Sigmoid colon (tissue), 3 donors: ENCODE measurements around the gene QKI.
A peak's percentile ranks its signal among the peaks of the same experiment; 100 is the strongest.

ENCODE experiments used
- POLR2A ChIP-seq, 2 donors: fragments of 450-650 bp; IDR thresholded peaks; one replicate each; pipeline ENCODE4 v1.6.1; 2016; ENCODE audit warnings: antibody characterized with exemption in 2 of 2, mild to moderate bottlenecking in 2 of 2, moderate library complexity in 2 of 2
- TF ChIP-seq, protein P1 (sequence below), 4 experiments: fragments of 450-650 bp in 3 of 4; fragments of 200-600 bp in 1 of 4; IDR thresholded peaks; one replicate each; pipeline ENCODE4 v1.5.1; 2016 to 2019; ENCODE audit warnings: antibody characterized with exemption in 4 of 4, mild to moderate bottlenecking in 3 of 4, moderate library complexity in 2 of 4

DNA sequence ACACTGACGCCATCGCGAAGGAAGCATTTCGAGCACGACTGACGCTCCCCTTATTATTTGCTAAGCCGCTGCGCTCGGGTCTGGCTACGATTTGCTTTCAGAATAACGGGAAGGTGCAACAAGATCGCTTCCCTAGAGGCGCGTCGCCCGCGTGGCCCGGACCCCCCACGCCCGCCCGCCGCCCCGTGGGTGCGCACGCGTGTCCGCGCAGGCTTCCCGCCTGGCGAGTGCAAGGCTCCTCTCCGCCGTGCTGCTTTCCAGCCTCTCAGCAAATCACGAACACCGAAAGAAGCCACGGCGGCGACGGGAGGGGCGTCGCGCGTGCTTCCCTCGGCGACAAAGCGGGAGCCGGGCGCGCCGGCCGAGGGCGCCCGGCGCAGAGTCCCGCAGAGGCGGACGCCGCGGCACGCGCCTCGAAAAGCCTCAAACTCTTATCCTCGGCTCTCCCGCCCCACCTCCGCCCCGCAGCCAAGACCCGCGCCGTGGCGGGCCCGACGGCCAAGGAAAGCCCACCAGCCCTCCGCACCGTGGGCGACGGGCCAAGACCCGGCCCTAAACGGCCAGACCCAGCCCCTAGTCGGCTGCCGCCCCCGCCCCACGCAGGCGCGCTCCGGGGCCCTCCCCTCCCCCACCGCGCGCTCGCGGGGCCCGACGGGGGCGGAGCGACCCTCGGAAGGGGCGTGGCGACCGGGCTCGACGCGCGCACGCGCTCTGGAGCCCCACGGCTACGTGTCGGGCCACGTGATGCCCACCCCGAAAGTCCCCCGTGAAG lies 987 bp upstream of the QKI start:
- TF ChIP-seq, protein P1, sequence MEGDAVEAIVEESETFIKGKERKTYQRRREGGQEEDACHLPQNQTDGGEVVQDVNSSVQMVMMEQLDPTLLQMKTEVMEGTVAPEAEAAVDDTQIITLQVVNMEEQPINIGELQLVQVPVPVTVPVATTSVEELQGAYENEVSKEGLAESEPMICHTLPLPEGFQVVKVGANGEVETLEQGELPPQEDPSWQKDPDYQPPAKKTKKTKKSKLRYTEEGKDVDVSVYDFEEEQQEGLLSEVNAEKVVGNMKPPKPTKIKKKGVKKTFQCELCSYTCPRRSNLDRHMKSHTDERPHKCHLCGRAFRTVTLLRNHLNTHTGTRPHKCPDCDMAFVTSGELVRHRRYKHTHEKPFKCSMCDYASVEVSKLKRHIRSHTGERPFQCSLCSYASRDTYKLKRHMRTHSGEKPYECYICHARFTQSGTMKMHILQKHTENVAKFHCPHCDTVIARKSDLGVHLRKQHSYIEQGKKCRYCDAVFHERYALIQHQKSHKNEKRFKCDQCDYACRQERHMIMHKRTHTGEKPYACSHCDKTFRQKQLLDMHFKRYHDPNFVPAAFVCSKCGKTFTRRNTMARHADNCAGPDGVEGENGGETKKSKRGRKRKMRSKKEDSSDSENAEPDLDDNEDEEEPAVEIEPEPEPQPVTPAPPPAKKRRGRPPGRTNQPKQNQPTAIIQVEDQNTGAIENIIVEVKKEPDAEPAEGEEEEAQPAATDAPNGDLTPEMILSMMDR (IDR thresholded peaks at IDR 0.05): no peak
- peak in 1 of 2 donors; percentile 39 for TF ChIP-seq POLR2A (IDR thresholded peaks at IDR 0.05)
